Placental epithelial cell (primary cell): ENCODE measurements around the gene RNF151. TPM values are rescaled to one million over a fixed set of nuclear protein-coding genes. Genes with fewer than 3 reads are reported as not detected.

Source experiments
- small RNA-seq: library from RNA; depleted of rRNA; stranded (forward); fragments of <200 nt; gene quantifications from one replicate; pipeline ENCODE3, GENCODE V24; 2012
- total RNA-seq: library from RNA; depleted of rRNA; stranded (reverse); fragments of >200 nt; gene quantifications from 2 replicates; pipeline ENCODE4 v1.2.3, GENCODE V29; 2012

The RNF151 gene, protein sequence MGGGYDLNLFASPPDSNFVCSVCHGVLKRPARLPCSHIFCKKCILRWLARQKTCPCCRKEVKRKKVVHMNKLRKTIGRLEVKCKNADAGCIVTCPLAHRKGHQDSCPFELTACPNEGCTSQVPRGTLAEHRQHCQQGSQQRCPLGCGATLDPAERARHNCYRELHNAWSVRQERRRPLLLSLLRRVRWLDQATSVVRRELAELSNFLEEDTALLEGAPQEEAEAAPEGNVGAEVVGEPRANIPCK
- not detected in 2 replicates for total RNA-seq

DNA sequence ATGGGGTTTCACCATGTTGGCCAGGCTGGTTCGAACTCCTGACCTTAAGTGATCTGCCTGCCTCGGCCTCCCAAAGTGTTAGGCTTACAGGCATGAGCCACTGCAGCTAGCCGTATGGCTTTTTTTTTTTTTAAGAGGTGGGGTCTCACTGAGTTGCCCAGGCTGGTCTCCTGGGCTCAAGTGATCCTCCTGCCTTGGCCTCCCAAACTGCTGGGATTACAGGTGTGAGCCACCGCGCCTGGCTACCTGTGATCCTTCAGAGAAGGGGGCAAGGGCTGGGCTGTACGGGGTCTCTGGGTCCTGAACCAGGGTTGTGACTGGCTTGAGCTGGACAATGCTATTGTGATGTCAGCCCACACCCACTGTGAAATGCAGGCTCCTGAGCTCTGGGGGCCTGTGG, at the start of gene RNF151:
RNF151 (plus strand) TSS at position 397 of the 400 bp plus-strand sequence. CDS start 26 bp downstream, outside the sequence.

GRCh38 chr16:1918351-1919326, 48.0 kb upstream of the RNF151 start, which contains the start of gene HS3ST6:
Gene HS3ST6, minus strand, starts transcription at chr16:1918415. Its CDS starts 92 bp downstream, at chr16:1918323.

DNA sequence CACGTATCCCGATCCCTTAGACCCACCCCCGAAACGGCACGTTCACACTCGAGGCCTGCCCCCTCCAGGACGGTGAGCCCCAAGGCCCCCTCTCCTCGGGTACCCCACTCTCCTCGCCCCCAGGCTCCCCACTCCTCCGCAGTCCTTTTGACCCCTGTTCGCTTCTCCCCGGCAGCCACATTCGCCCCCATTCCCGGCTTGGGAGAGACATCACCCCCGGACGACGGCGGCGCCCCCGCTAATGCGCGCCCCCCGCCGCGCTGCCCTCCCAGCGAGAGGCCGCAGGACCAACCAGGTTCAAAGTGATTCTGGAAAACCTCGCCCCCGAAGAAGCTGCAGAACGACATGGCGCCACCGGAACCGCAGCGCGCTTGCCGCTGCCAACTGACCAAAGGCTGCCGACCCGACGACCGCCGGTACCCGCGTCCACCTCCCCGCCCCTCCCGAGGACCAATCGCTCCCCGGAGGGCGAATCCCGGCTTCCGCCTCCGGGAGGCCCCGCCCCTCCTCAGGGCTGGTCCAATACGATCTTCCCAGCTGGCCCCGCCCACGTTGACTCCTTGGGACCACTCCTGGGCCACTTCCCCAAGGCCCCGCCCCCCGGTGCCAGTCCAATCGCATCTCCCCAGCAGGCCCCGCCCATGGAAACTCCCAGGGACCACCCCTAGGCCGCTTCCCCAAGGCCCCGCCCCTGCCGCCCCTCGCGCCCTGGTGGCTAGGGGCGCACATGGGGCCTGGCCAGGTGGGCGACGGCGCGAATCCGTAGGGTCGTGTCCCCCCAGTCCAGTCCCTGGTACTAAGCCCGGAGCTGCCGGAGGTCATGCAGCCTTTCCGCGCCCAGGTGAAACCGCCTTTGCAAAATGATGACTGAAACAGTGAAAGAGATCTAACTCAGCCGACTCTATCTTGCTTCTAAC, 23.6 kb upstream of the RNF151 start, which contains the start of gene MSRB1:
MSRB1 (minus strand) TSS at position 390 of the 917 bp plus-strand sequence; CDS start at position 347, 43 bp downstream.

GRCh38 chr16:1959269-1960039, 7.2 kb upstream of the RNF151 start, which contains the start of gene NDUFB10:
Gene NDUFB10, plus strand, starts transcription at chr16:1959538. Its CDS starts 87 bp downstream, at chr16:1959625.

DNA sequence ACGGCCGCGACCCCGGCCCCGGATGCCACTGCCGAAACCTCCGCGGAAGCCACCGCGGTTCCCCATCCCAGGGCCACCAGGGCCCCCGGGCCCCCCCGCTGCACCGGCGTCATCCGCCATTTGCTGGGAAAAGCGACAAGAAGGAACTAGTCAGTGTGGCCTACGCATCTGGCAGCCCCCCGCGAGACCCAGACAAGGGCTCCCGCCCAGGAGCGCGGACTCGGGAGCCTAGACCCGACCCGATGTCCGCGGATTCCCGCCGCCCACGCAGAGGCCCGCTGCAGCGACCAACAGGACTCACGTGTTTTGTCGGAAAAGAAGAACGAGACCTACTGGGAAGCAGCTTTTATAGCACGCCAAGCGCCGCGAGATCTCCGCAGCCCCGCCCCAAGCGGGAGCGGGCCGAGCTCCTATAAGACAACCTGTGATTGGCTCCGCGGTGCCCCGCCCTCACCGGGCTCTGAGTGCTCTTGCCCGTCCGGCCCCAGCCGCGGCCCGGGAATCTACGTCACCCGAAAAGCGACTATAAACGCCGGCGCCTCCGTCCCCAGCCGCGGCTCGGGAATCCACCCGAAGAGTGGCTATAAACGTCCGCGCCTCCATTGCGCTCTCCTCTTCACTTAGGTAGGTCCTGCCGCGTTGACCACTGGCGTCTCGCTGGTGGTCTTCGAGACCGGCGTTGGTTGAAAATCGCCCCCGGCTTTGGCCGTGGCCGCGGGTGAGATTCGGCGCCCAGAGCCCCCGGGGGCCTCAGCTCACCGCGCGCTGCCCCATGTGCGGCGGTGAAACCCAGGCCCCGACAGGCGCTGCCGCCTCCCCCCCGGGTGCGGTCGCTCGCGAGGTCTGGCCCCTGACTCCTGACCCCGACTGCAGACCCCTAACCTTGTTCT, 1.9 kb upstream of the RNF151 start, which contains the start of gene RPS2:
RPS2 (minus strand) TSS at position 321 of the 890 bp plus-strand sequence; CDS start at position 120, 201 bp downstream.

DNA sequence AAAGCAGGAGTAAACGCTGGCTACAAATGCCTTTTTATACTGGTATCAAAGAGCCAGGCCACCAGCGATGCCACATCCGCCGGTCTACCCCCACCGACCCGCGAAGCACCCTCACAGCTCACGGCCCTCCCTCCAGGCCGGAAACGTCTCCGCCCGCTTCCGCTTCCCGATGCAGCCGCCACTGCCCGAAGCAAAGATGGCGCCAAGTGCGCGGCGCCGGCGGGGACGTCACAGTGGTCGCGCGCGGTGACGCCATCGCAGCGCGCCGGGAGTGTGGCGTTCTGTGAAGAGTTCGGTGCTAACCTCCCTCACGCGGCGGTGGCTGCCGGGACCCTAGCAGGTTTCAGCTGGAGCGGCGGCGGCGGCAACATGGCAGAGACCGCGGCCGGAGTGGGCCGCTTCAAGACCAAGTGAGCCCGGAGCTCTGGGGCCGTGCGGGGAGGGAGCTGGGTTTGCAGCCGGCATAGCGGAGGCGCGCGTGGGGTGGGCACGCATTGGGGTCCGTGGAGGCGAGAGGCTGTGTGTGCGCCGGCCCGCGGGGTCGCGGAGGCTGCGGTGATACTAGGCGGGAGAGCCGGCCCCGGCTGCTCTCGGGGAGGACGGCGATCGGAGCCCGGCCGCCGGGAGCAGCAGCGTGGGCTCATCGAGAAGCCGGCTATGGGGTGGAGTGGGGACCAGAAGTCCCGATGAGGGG, 5.3 kb downstream of the RNF151 start, which contains the start of gene TBL3:
TBL3 (plus strand) TSS at position 258 of the 694 bp plus-strand sequence; CDS start at position 370, 112 bp downstream.

DNA sequence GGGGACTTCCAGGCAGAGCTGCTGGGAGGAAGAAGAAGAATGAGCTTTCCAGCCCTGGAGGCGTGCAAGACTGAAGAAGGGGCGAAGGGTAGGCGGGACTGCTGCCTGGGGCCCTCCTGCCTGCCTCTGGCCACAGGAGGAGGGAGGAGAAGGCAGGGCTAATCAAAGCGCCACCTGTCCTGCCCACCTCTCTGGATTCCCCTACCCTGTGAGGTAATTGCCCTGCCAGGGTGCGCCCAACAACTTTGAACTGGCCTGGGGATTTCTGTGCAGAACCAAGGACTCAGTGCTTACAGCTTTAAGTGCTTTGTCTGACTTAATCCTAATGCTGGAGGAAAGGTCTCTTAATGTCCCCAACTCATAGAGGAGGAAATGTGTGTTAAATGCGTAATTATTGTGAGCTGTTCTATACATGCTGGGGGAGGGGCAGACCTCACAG, 14.8 kb downstream of the RNF151 start, which contains the start of gene NOXO1:
NOXO1 (minus strand) TSS at position 72 of the 439 bp plus-strand sequence. CDS start 290 bp downstream, outside the sequence.

DNA sequence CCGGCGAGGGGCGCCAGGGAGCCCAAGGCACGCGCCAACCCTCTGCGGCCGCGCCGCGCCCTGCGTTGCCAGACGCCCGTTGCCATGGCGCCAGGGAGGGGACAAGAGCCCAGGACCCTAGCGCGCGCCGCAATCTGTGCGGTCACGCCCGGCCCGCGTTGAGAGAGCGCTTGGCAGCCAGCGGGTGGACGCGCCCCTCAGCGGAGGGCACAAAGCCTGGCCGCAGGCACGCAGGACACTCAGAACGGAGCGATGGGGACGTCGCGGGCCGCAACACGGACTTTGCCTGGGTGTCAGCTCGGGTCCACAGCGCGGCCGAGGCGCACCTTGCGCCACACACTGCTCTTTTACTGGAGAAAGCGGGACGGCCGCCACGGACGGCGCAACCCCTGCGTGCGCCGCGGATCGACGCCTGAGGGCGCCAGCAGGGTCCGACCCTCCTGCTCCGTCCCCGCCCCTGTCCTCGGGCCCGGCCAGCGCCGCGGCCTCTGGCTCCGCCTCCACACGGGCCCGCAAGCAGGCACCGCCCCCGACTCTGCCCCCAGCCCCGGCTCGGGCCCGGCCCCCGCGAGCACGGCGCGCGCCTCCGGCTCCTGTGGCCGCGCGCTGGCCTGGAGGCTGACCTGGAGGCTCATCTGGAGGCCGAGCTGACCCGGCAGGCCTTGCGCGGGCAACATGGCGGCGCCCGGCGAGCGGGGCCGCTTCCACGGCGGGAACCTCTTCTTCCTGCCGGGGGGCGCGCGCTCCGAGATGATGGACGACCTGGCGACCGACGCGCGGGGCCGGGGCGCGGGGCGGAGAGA, 17.1 kb downstream of the RNF151 start, which contains the start of gene GFER:
GFER (plus strand) TSS at position 650 of the 803 bp plus-strand sequence; CDS start at position 676, 26 bp downstream.

GRCh38 chr16:1989209-1990100, 22.8 kb downstream of the RNF151 start, which contains the start of gene SYNGR3:
Gene SYNGR3, plus strand, starts transcription at chr16:1989970. Its CDS starts 133 bp downstream, at chr16:1990103.

GRCh38 chr16:2009791-2010510, 43.3 kb downstream of the RNF151 start, which contains the start of gene ZNF598:
Gene ZNF598, minus strand, starts transcription at chr16:2009821.

Small RNAs within 50 kb of the gene (small RNA-seq; reads per million reads assigned to genes)
- gene AC005363.2 (0.37 reads per million, percentile 15 among the genes with 10 or more reads in this experiment), gene RN7SL219P (not detected), gene SNORA10 (not detected), gene SNORA64 (not detected)

Other genes with a start within 250 kb of the RNF151 start
- 36.2 and 52.6 TPM in 2 replicates for gene NME3, start 195.3 kb upstream of the RNF151 start, total RNA-seq
- gene EME2, start 194.0 kb upstream of the RNF151 start, total RNA-seq = 13.8 and 14.1 TPM in 2 replicates
- 47.1 and 64.6 TPM in 2 replicates for gene MRPS34, start 193.7 kb upstream of the RNF151 start, total RNA-seq
- 61.6 and 63.6 TPM in 2 replicates for gene SPSB3, start 184.3 kb upstream of the RNF151 start, total RNA-seq
- gene NUBP2, start 183.9 kb upstream of the RNF151 start, total RNA-seq = 56.5 and 92.0 TPM in 2 replicates
- not detected in 2 replicates for gene IGFALS, start 173.2 kb upstream of the RNF151 start, total RNA-seq
- 5.9 and 24.5 TPM in 2 replicates for gene HAGH, start 140.0 kb upstream of the RNF151 start, total RNA-seq
- gene FAHD1, start 139.7 kb upstream of the RNF151 start, total RNA-seq = 27.9 and 56.2 TPM in 2 replicates
- not detected in 2 replicates for gene MEIOB, start 94.7 kb upstream of the RNF151 start, total RNA-seq
- not detected in 2 replicates for gene HS3ST6, start 48.4 kb upstream of the RNF151 start, total RNA-seq
- gene MSRB1, start 23.7 kb upstream of the RNF151 start, total RNA-seq = 16.9 and 20.2 TPM in 2 replicates
- not detected in 2 replicates for gene RPL3L, start 12.2 kb upstream of the RNF151 start, total RNA-seq
- 113 and 135 TPM in 2 replicates for gene NDUFB10, start 7.3 kb upstream of the RNF151 start, total RNA-seq
- gene RPS2, start 2.0 kb upstream of the RNF151 start, total RNA-seq = 1,769 and 2,866 TPM in 2 replicates
- gene TBL3, start 5.2 kb downstream of the RNF151 start, total RNA-seq = 27.1 and 50.1 TPM in 2 replicates
- 1.6 and 2.1 TPM in 2 replicates for gene NOXO1, start 14.6 kb downstream of the RNF151 start, total RNA-seq
- gene GFER, start 17.3 kb downstream of the RNF151 start, total RNA-seq = 13.0 and 14.9 TPM in 2 replicates
- gene SYNGR3, start 23.1 kb downstream of the RNF151 start, total RNA-seq = 3.5 and 4.4 TPM in 2 replicates
- 20.4 and 23.4 TPM in 2 replicates for gene ZNF598, start 43.0 kb downstream of the RNF151 start, total RNA-seq
- 0.33 and 0.39 TPM in 2 replicates for gene NPW, start 52.9 kb downstream of the RNF151 start, total RNA-seq
- 8.2 and 22.6 TPM in 2 replicates for gene NHERF2, start 60.0 kb downstream of the RNF151 start, total RNA-seq
- gene NTHL1, start 81.0 kb downstream of the RNF151 start, total RNA-seq = 7.9 and 22.7 TPM in 2 replicates
- gene TSC2, start 81.1 kb downstream of the RNF151 start, total RNA-seq = 82.8 and 95.0 TPM in 2 replicates
- gene PKD1, start 169.0 kb downstream of the RNF151 start, total RNA-seq = 62.6 and 99.7 TPM in 2 replicates
- gene RAB26, start 181.8 kb downstream of the RNF151 start, total RNA-seq = 0.33 and 0.39 TPM in 2 replicates
- gene TRAF7, start 188.9 kb downstream of the RNF151 start, total RNA-seq = 45.5 and 88.8 TPM in 2 replicates
- gene CASKIN1, start 229.7 kb downstream of the RNF151 start, total RNA-seq = under 0.01 TPM in 1 of 2 replicates, not detected in the other
- 24.3 and 82.3 TPM in 2 replicates for gene MLST8, start 238.6 kb downstream of the RNF151 start, total RNA-seq
- gene BRICD5, start 244.0 kb downstream of the RNF151 start, total RNA-seq = 1.2 and 22.8 TPM in 2 replicates
- gene PGP, start 248.0 kb downstream of the RNF151 start, total RNA-seq = 13.3 and 23.1 TPM in 2 replicates